Endothelial cell of umbilical vein (primary cell): Measurements from ENCODE around the gene MYO1E. TPM values are rescaled to one million over a fixed set of nuclear protein-coding genes. Genes with fewer than 3 reads are reported as not detected.
"Not testable (repeated sequence)": the region's sequence is repeated elsewhere in the genome, so short reads cannot be mapped to it uniquely, and the experiment has no call there.

Source experiments
- BruUV-seq: library from RNA; stranded (reverse); fragments of 400-500 nt; replicated peaks from 2 replicates; lab custom pipeline; 2021; lab: Mats Ljungman, UMichigan
- CTCF ChIA-PET: fragments of 300-600, 350-600 bp; sonication (Branson Sonifier 250); formaldehyde crosslinking; loops from one replicate; lab custom pipeline; 2021; ENCODE audit warnings: antibody characterized with exemption, inconsistent platforms; lab: Charles Lee
- POLR2A ChIA-PET: fragments of 300-600, 350-600 bp; sonication (Branson Sonifier 250); formaldehyde crosslinking; loops from one replicate; lab custom pipeline; 2021; ENCODE audit warnings: antibody characterized with exemption, inconsistent platforms; lab: Charles Lee
- DNase-seq: peaks from one replicate; pipeline ENCODE4 v3.0.0-alpha.2; 2011; ENCODE audit warnings: low read depth, low spot score
- FAIRE-seq: peaks from 2 replicates; lab custom pipeline; 2011; peaks lifted over from hg19 to GRCh38; lab: Jason Lieb, UNC
- H2AFZ ChIP-seq: 2 replicates; pipeline ENCODE4 v1.6.0; 2012; ENCODE audit warnings: low read depth, low read length, control low read depth, inconsistent platforms
- H3K27ac ChIP-seq: 2 replicates; pipeline ENCODE4 v1.5.1; 2011; ENCODE audit warnings: low read depth, mild to moderate bottlenecking, control low read depth, low read length, moderate library complexity; ENCODE audit not compliant: insufficient read depth
- H3K27me3 ChIP-seq, 2 experiments: 2 replicates each; pipeline versions ENCODE4 v1.6.0 to v1.6.1; 2011; ENCODE audit warnings: low read length in 2 of 2, mixed read lengths in 1 of 2; ENCODE audit not compliant: control insufficient read depth in 2 of 2, insufficient read depth in 2 of 2
- H3K36me3 ChIP-seq, 2 experiments: 2 replicates in 1 of 2; 3 replicates in 1 of 2; pipeline ENCODE4 v1.5.1; 2011; ENCODE audit warnings: low read length in 2 of 2, mild to moderate bottlenecking in 1 of 2, moderate library complexity in 1 of 2; ENCODE audit not compliant: control insufficient read depth in 2 of 2, insufficient read depth in 2 of 2; ENCODE audit errors: extremely low read depth in 1 of 2
- H3K4me1 ChIP-seq: 3 replicates; pipeline ENCODE4 v1.5.1; 2011; ENCODE audit warnings: mild to moderate bottlenecking, low read length; ENCODE audit not compliant: control insufficient read depth, insufficient read depth; ENCODE audit errors: extremely low read depth
- H3K4me2 ChIP-seq: 2 replicates; pipeline ENCODE4 v1.6.1; 2011; ENCODE audit warnings: low read length, control low read depth, mixed read lengths; ENCODE audit not compliant: insufficient read depth
- H3K4me3 ChIP-seq, 3 experiments: fragments of 200-600 bp in 1 of 3; sonication (generic), shearing (Covaris generic) in 1 of 3; replicated peaks in 1 of 3; 2 replicates each; pipeline ENCODE4 v1.5.1; 2011 to 2016; ENCODE audit warnings: control low read depth in 3 of 3, low read length in 3 of 3, mild to moderate bottlenecking in 2 of 3, inconsistent platforms in 1 of 3, low read depth in 1 of 3, moderate library complexity in 1 of 3; ENCODE audit not compliant: insufficient read depth in 1 of 3
- H3K79me2 ChIP-seq: 2 replicates; pipeline ENCODE4 v1.6.0; 2012; ENCODE audit warnings: low read length, inconsistent platforms; ENCODE audit not compliant: control insufficient read depth, insufficient read depth
- H3K9ac ChIP-seq: replicated peaks from 2 replicates; pipeline ENCODE3; 2011; ENCODE audit warnings: low read length, control low read depth; ENCODE audit not compliant: insufficient read depth; ENCODE audit errors: extremely low read depth
- H3K9me1 ChIP-seq: replicated peaks from 3 replicates; pipeline ENCODE4 v1.6.0; 2011; ENCODE audit warnings: mild to moderate bottlenecking, low read length; ENCODE audit not compliant: control insufficient read depth, insufficient read depth; ENCODE audit errors: extremely low read depth
- H3K9me3 ChIP-seq: replicated peaks from 2 replicates; pipeline ENCODE4 v1.5.1; 2012; ENCODE audit warnings: low read length, inconsistent platforms; ENCODE audit not compliant: control insufficient read depth, insufficient read depth
- H4K20me1 ChIP-seq: replicated peaks from 2 replicates; pipeline ENCODE3; 2011; ENCODE audit warnings: mild to moderate bottlenecking, low read length; ENCODE audit not compliant: control insufficient read depth, insufficient read depth; ENCODE audit errors: extremely low read depth
- EZH2 ChIP-seq: IDR thresholded peaks from 2 replicates; pipeline ENCODE4 v1.6.1; 2012; ENCODE audit warnings: borderline replicate concordance, low read depth, mild to moderate bottlenecking, moderate library complexity, low read length, inconsistent platforms; ENCODE audit not compliant: severe bottlenecking
- JUN ChIP-seq: IDR thresholded peaks from 2 replicates; pipeline ENCODE4 v1.6.1; 2011; ENCODE audit warnings: borderline replicate concordance, low read depth; ENCODE audit not compliant: insufficient read length, insufficient read depth
- POLR2A ChIP-seq: IDR thresholded peaks from 2 replicates; pipeline ENCODE4 v1.6.1; 2012; ENCODE audit warnings: low read depth, mild to moderate bottlenecking, control low read depth, low read length
- POLR2AphosphoS5 ChIP-seq: IDR thresholded peaks from 2 replicates; pipeline ENCODE4 v1.6.1; 2012; ENCODE audit warnings: low read depth, mild to moderate bottlenecking, control low read depth, low read length, moderate library complexity; ENCODE audit not compliant: insufficient read depth
- dilution Hi-C: fragments of 300-500 bp; cut with MboI; formaldehyde crosslinking; loops from one replicate; pipeline ENCODE4 v1.15.0; 2019; ENCODE audit warnings: low sequenced_read_pairs; ENCODE audit not compliant: extremely low pct_ligation_motif_present
- intact Hi-C: fragments of 100-400 bp; cut with micrococcal nuclease; formaldehyde crosslinking; loops from one replicate; pipeline ENCODE4 v1.10.0; 2022
- polyA plus RNA-seq, 4 experiments: library from polyadenylated mRNA; depleted of rRNA in 3 of 4; stranded (reverse) in 3 of 4; unstranded in 1 of 4; fragments of >200 nt; gene quantifications; 2 replicates each; pipeline versions ENCODE4 v1.2.1 to v1.2.3, GENCODE V29; 2011 to 2012; ENCODE audit warnings: missing spikeins in 1 of 4
- total RNA-seq: library from RNA; stranded (reverse); gene quantifications from 2 replicates; pipeline ENCODE4 v1.2.3, GENCODE V29; 2021
- TF ChIP-seq, protein P1 (sequence below): IDR thresholded peaks from 2 replicates; pipeline ENCODE4 v1.6.1; 2011; ENCODE audit not compliant: insufficient read depth, insufficient read length

The MYO1E gene
- total and polyA plus RNA-seq, 2 donors (not counting 3 experiments of a cell fraction or from before 2014, with no cell fraction given), result 31.6 to 218 TPM

DNA sequence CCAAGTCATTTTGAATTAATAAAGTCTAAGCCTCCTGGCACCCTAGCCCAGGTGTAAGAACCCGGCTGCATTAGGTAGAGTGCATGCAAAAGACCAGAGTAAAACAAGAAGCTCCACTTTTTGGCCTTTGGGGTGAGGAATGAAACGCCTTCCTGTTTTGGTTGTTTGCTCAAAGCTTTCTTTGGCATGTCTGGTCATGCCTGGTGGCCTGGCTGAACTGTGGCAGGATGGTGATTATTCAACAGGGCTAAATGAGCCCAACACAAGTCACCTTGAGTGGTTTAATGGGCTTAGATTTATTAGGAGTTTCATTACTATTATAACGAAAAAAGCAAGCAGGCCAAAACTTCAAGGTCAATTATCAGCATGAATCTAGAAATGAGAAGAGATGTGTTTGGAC is 206.9 kb downstream of the MYO1E start:
- CTCF ChIA-PET, result interaction anchor here (1.0 to 1.7 kb wide), 6 partner anchors 9 to 363 kb away, joined by 3 to 9 read pairs (median 4); no protein-coding TSS in a partner anchor
- Histone ChIP-seq H3K9me3 (no peaks in the 10 kb centered on the region), H3K27me3 (no peaks in the 10 kb centered on the region), H3K4me3 (no peak overlapping the region), H3K79me2 (no peaks in the 10 kb centered on the region), H3K4me2 (no peak overlapping the region), H3K27ac (peak overlapping the region; percentile 54), H3K4me1 (peaks cover 46% of the 10 kb centered on the region), H2AFZ (no peak overlapping the region), H4K20me1 (no peaks in the 10 kb centered on the region), H3K36me3 (peaks cover 0 to 12% of the 10 kb centered on the region in 2 experiments), H3K9me1 (no peaks in the 10 kb centered on the region), H3K9ac (no peak overlapping the region)
- DNase-seq (peak; percentile 75), FAIRE-seq (peak; percentile 68)
- dilution Hi-C loops (no loop called here), intact Hi-C loops (no loop called here)
- BruUV-seq, result no TSS peak
- POLR2A ChIA-PET, result interaction anchor here (0.8 kb wide), 1 partner anchor 207 kb away, joined by 3 read pairs; the partner anchor contains the start of gene MYO1E
- peak; percentile 19 for TF ChIP-seq POLR2AphosphoS5
- TF ChIP-seq POLR2A, result no peak
- no peak for TF ChIP-seq EZH2
- TF ChIP-seq, protein P1, sequence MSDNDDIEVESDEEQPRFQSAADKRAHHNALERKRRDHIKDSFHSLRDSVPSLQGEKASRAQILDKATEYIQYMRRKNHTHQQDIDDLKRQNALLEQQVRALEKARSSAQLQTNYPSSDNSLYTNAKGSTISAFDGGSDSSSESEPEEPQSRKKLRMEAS, result no peak
- no peak for TF ChIP-seq JUN

DNA sequence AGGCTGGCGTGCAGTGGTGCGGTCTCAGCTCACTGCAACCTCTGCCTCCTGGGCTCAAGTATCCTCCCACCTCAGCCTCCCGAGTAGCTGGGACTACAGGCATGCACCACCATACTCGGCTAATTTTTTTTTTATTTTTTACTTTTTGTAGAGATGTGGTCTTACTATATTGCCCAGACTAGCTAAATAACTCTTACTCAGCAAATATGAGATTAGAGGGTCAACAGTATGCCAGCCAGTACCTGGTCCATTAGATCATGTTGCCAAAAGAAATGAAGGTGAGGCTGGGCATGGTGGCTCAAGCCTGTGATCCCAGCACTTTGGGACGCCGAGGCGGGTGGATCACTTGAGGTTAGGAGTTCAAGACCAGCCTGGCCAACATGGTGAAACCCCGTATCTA is 210.6 kb downstream of the MYO1E start:
- H3K27me3 ChIP-seq, H3K27ac ChIP-seq, H3K4me2 ChIP-seq, H3K79me2 ChIP-seq, intact Hi-C loops, H4K20me1 ChIP-seq, FAIRE-seq, DNase-seq, POLR2A ChIA-PET, H3K4me3 ChIP-seq, H3K9me3 ChIP-seq, dilution Hi-C loops, H2AFZ ChIP-seq, H3K9ac ChIP-seq, H3K9me1 ChIP-seq, BruUV-seq: not testable (repeated sequence)
- peaks cover 19% of the 10 kb centered on the region for H3K4me1 ChIP-seq
- CTCF ChIA-PET, result interaction anchor here (0.8 to 1.8 kb wide), 10 partner anchors 8 to 367 kb away, joined by 3 to 10 read pairs (median 4); no protein-coding TSS in a partner anchor
- peaks cover 10 to 34% of the 10 kb centered on the region in 2 experiments for H3K36me3 ChIP-seq
